Omental fat pad (tissue), 4 donors: ENCODE results near the gene KANK2. TPM values are rescaled to one million over a fixed set of nuclear protein-coding genes. Genes with fewer than 3 reads are reported as not detected.

Experiments
- ATAC-seq: fragments of 150-250 bp; one replicate; pipeline ENCODE4 v1.9.1; 2016; ENCODE audit warnings: mild to moderate bottlenecking, moderate library complexity; ENCODE audit not compliant: low FRiP score
- DNase-seq: peaks from one replicate; pipeline ENCODE4 v3.0.0-alpha.2; 2019; ENCODE audit warnings: low spot score
- CTCF ChIP-seq, 3 donors: fragments of 450-650 bp; IDR thresholded peaks; one replicate each; pipeline ENCODE4 v1.5.1; 2016 to 2017; ENCODE audit warnings: antibody characterized with exemption in 3 of 3, mild to moderate bottlenecking in 3 of 3, moderate library complexity in 2 of 3
- total RNA-seq, 4 donors: library from RNA; depleted of rRNA; stranded (reverse); fragments of >200 nt; gene quantifications; one replicate each; pipeline ENCODE4 v1.1.0, GENCODE V29; 2016

The KANK2 gene
- total RNA-seq, 4 donors from 2014 or later: 177 to 383 (median 325) TPM

- ATAC-seq (no peak), DNase-seq (no peak)
Measured at GRCh38 chr19:11202488-11203193, 5.3 kb upstream of the KANK2 start.

GRCh38 chr19:11201791-11202190 is 4.4 kb upstream of the KANK2 start:
- no peak for ATAC-seq
- no peak for DNase-seq
- no peak for TF ChIP-seq CTCF (IDR thresholded peaks at IDR 0.05)

More at GRCh38 chr19:11202488-11203193, 5.3 kb upstream of the KANK2 start:
- TF ChIP-seq CTCF (IDR thresholded peaks at IDR 0.05): no peak

GRCh38 chr19:11200931-11201330 is 3.6 kb upstream of the KANK2 start:
- DNase-seq (no peak), ATAC-seq (no peak)
- TF ChIP-seq CTCF (IDR thresholded peaks at IDR 0.05): no peak

- no peak for DNase-seq
- no peak for ATAC-seq
- no peak for TF ChIP-seq CTCF (IDR thresholded peaks at IDR 0.05)
Measured at GRCh38 chr19:11200015-11200574, 2.8 kb upstream of the KANK2 start.

GRCh38 chr19:11199517-11199916 is 2.2 kb upstream of the KANK2 start:
- ATAC-seq (no peak), DNase-seq (no peak)
- TF ChIP-seq CTCF (IDR thresholded peaks at IDR 0.05): no peak

GRCh38 chr19:11198769-11199424 is 1.6 kb upstream of the KANK2 start:
- no peak for DNase-seq
- no peak for ATAC-seq
- TF ChIP-seq CTCF (IDR thresholded peaks at IDR 0.05): no peak

- TF ChIP-seq CTCF (IDR thresholded peaks at IDR 0.05): no peak
- DNase-seq: no peak
- ATAC-seq: no peak
Measured at GRCh38 chr19:11198175-11198534, 810 bp upstream of the KANK2 start.
